CD14-positive monocyte (primary cell): ENCODE results near the gene TIMM50. TPM values are rescaled to one million over a fixed set of nuclear protein-coding genes. Genes with fewer than 3 reads are reported as not detected.
A peak's percentile ranks its signal among the peaks of the same experiment; 100 is the strongest.

Experiments used
- DNase-seq, 3 donors: peaks; one replicate each; pipeline ENCODE4 v3.0.0-alpha.2; 2011 to 2022
- H2AFZ ChIP-seq: 2 replicates; pipeline ENCODE4 v1.6.0; 2012; ENCODE audit warnings: mild to moderate bottlenecking, low read depth, low read length, inconsistent platforms; ENCODE audit not compliant: insufficient read depth, poor library complexity, severe bottlenecking
- H3K27ac ChIP-seq, 2 donors: 1 replicate in 1 of 2; 2 replicates in 1 of 2; pipeline ENCODE4 v1.5.1; 2012 to 2013; ENCODE audit warnings: low read length in 2 of 2, control low read depth in 1 of 2, inconsistent platforms in 1 of 2, low read depth in 1 of 2, mild to moderate bottlenecking in 1 of 2
- H3K27me3 ChIP-seq, 2 donors: one replicate each; pipeline versions ENCODE4 v1.6.0 to v1.6.1; 2011 to 2013; ENCODE audit warnings: low read length in 2 of 2; ENCODE audit not compliant: control insufficient read depth in 2 of 2, insufficient read depth in 2 of 2
- H3K36me3 ChIP-seq, 2 donors: replicated peaks in 1 of 2; 1 replicate in 1 of 2; 2 replicates in 1 of 2; pipeline versions ENCODE4 v1.5.1 to v1.6.1; 2012 to 2013; ENCODE audit warnings: low read length in 2 of 2, control low read depth in 1 of 2, inconsistent platforms in 1 of 2, mild to moderate bottlenecking in 1 of 2; ENCODE audit not compliant: insufficient read depth in 2 of 2, control insufficient read depth in 1 of 2
- H3K4me1 ChIP-seq, 2 donors: 1 replicate in 1 of 2; 2 replicates in 1 of 2; pipeline versions ENCODE4 v1.5.1 to v1.6.1; 2012 to 2013; ENCODE audit warnings: low read length in 2 of 2, control low read depth in 1 of 2, inconsistent platforms in 1 of 2, mild to moderate bottlenecking in 1 of 2, moderate library complexity in 1 of 2; ENCODE audit not compliant: insufficient read depth in 2 of 2, control insufficient read depth in 1 of 2
- H3K4me2 ChIP-seq: replicated peaks from 2 replicates; pipeline ENCODE3; 2012; ENCODE audit warnings: low read length, moderate library complexity, mild to moderate bottlenecking; ENCODE audit not compliant: poor library complexity, severe bottlenecking; ENCODE audit errors: extremely low read depth
- H3K4me3 ChIP-seq, 3 experiments: fragments of 200-600 bp in 1 of 3; sonication (generic) in 1 of 3; replicated peaks in 1 of 3; 1 replicate in 2 of 3; 2 replicates in 1 of 3; pipeline ENCODE4 v1.5.1; 2011 to 2013; ENCODE audit warnings: low read length in 3 of 3, mild to moderate bottlenecking in 3 of 3, control low read depth in 2 of 3, low read depth in 2 of 3, inconsistent platforms in 1 of 3, moderate library complexity in 1 of 3
- H3K79me2 ChIP-seq: 2 replicates; pipeline ENCODE4 v1.6.0; 2012; ENCODE audit warnings: mild to moderate bottlenecking, control low read depth, inconsistent platforms, low read length, moderate library complexity; ENCODE audit not compliant: insufficient read depth
- H3K9ac ChIP-seq: 2 replicates; pipeline ENCODE4 v1.6.0; 2017; ENCODE audit warnings: low read length, mild to moderate bottlenecking; ENCODE audit not compliant: insufficient read depth, poor library complexity, severe bottlenecking
- H3K9me3 ChIP-seq, 2 donors: replicated peaks in 1 of 2; 1 replicate in 1 of 2; 2 replicates in 1 of 2; pipeline versions ENCODE4 v1.5.1 to v1.6.1; 2012 to 2013; ENCODE audit warnings: low read length in 2 of 2, control low read depth in 1 of 2; ENCODE audit not compliant: control insufficient read depth in 1 of 2, insufficient read depth in 1 of 2
- H4K20me1 ChIP-seq: 2 replicates; pipeline ENCODE4 v1.6.0; 2012; ENCODE audit warnings: mild to moderate bottlenecking, low read length, control low read depth, moderate library complexity; ENCODE audit not compliant: insufficient read depth
- H3K27ac Mint-ChIP-seq, 7 donors: one replicate each; pipeline ENCODE4 v1.8.0; 2020; ENCODE audit warnings: mild to moderate bottlenecking in 7 of 7, mixed read lengths in 7 of 7, moderate library complexity in 6 of 7, inconsistent platforms in 2 of 7
- H3K27me3 Mint-ChIP-seq, 3 donors: one replicate each; pipeline ENCODE4 v1.8.0; 2021 to 2022; ENCODE audit warnings: low read depth in 3 of 3, mild to moderate bottlenecking in 3 of 3, mixed read lengths in 3 of 3, moderate library complexity in 3 of 3, inconsistent platforms in 1 of 3
- H3K36me3 Mint-ChIP-seq, 2 donors: one replicate each; pipeline ENCODE4 v1.8.0; 2020; ENCODE audit warnings: mixed read lengths in 2 of 2, inconsistent platforms in 1 of 2, mild to moderate bottlenecking in 1 of 2
- H3K4me1 Mint-ChIP-seq: one replicate; pipeline ENCODE4 v1.8.0; 2020; ENCODE audit warnings: mild to moderate bottlenecking, mixed read lengths
- H3K4me3 Mint-ChIP-seq, 2 donors: one replicate each; pipeline ENCODE4 v1.8.0; 2020; ENCODE audit warnings: mild to moderate bottlenecking in 2 of 2, mixed read lengths in 2 of 2, moderate library complexity in 1 of 2
- H3K9me3 Mint-ChIP-seq, 7 donors: one replicate each; pipeline ENCODE4 v1.8.0; 2020 to 2022; ENCODE audit warnings: mixed read lengths in 7 of 7, mild to moderate bottlenecking in 6 of 7, moderate library complexity in 6 of 7, inconsistent platforms in 2 of 7
- WGBS: methylation state at CpG from one replicate; pipeline ENCODE4 v1.1.5; 2013; ENCODE audit warnings: missing lambda C conversion rate; ENCODE audit not compliant: insufficient coverage; 5-methylcytosine and 5-hydroxymethylcytosine counted together
- intact Hi-C, 2 donors: fragments of 100-400 bp; cut with micrococcal nuclease; formaldehyde crosslinking; loops; one replicate each; pipeline versions ENCODE4 v1.15.0 to v1.15.1; 2023
- polyA plus RNA-seq, 3 donors: library from polyadenylated mRNA; depleted of rRNA in 1 of 3; unstranded in 2 of 3; stranded (reverse) in 1 of 3; fragments of 300-500 nt in 2 of 3; fragments of >200 nt in 1 of 3; fragmentation: Illumina TruSeq in 2 of 3; gene quantifications; 1 replicate in 2 of 3; 2 replicates in 1 of 3; pipeline ENCODE4 v1.2.3, GENCODE V29; 2012 to 2021
- TF ChIP-seq, protein P1 (sequence below): fragments of 200-600 bp; IDR thresholded peaks from one replicate; pipeline ENCODE4 v1.8.0; 2022; ENCODE audit warnings: antibody characterized with exemption, mild to moderate bottlenecking

Gene TIMM50
- polyA plus RNA-seq, 3 donors: 22.0 to 54.6 (median 43.8) TPM

DNA sequence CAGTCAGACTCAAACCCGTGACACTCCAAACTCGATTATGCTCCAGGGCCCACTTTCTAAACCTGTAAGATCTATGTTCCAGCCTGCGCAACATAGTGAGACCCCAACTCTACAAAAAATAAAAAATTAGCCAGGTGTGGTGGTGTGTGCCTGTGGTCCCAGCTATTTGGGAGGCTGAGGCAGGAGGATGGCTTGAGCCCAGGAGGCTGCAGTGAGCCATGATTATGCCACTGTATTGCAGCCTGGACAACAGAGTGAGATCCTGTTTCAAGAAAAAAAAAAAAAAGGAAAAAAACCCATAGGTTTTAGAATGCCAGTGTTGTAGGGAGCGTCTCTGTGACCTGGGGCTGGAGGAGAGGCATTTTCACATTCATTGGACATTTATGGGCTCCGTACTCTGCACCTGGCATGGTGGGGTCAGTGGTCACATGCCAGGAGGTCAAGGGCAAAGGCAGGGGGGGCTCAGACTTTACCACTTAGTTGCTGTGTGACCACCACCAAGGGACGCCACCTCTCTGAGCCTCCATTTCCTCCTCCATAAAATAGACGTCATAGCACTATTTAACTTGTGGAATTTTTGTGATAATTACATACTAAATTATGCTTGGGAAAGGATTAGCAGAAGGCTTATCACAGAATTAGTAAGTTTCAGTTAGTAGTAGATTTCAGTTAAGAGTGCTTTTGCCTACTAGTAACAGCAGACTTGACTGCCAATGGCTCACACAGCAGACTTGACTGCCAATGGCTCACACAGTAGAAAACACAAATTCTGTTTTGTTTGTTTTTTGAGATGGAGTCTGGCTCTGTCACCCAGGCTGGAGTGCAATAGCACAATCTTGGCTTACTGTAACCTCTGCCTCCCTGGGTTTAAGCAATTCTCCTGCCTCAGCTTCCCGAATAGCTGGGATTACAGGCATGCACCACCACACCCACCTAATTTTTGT lies 40.2 kb downstream of the TIMM50 start:
- DNase-seq: no peak
- WGBS: no CpG with 5 or more reads among the region's 8 CpGs
- Histone ChIP-seq H3K79me2 (no peaks in the 10 kb centered on the region), H3K4me2 (no peak overlapping the region), H3K9me3 (no peaks in the 10 kb centered on the region), H2AFZ (no peak overlapping the region), H3K36me3 (no peaks in the 10 kb centered on the region), H4K20me1 (no peaks in the 10 kb centered on the region), H3K27ac (no peak overlapping the region), H3K4me1 (peaks cover 0 to 11% of the 10 kb centered on the region in 2 donors), H3K27me3 (peaks cover 11 to 25% of the 10 kb centered on the region in 2 donors), H3K9ac (no peak overlapping the region), H3K4me3 (no peak overlapping the region)
- Mint-ChIP-seq H3K36me3 (peaks cover 0 to 1% of the 10 kb centered on the region in 2 donors), H3K4me3 (peak overlapping the region in 1 of 2 donors; percentile 49), H3K27me3 (peaks cover 29 to 36% (median 35%) of the 10 kb centered on the region in 3 donors), H3K27ac (peak overlapping the region in 1 of 7 donors; percentile 33), H3K4me1 (peaks cover 11% of the 10 kb centered on the region), H3K9me3 (peaks cover 0 to 6% (median 2%) of the 10 kb centered on the region in 7 donors)
- intact Hi-C loops: no loop called here
- TF ChIP-seq, protein P1, sequence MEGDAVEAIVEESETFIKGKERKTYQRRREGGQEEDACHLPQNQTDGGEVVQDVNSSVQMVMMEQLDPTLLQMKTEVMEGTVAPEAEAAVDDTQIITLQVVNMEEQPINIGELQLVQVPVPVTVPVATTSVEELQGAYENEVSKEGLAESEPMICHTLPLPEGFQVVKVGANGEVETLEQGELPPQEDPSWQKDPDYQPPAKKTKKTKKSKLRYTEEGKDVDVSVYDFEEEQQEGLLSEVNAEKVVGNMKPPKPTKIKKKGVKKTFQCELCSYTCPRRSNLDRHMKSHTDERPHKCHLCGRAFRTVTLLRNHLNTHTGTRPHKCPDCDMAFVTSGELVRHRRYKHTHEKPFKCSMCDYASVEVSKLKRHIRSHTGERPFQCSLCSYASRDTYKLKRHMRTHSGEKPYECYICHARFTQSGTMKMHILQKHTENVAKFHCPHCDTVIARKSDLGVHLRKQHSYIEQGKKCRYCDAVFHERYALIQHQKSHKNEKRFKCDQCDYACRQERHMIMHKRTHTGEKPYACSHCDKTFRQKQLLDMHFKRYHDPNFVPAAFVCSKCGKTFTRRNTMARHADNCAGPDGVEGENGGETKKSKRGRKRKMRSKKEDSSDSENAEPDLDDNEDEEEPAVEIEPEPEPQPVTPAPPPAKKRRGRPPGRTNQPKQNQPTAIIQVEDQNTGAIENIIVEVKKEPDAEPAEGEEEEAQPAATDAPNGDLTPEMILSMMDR: no peak

DNA sequence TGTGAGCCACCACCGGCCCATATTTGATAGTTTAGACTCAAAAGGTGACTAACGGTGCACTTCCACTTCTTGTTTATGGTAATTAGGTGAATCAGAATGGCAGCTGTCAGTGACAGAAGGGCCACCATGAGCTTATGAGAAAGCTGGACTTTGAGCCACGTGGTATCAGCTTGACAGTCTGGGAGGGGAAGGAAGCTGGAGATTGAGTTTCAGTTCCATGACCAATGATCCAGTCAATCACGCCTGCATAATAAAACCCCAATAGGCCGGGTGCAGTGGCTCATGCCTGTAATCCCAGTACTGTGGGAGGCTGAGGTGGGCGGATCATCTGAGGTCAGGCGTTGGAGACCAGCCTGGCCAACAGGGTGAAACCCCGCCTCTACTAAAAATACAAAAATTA lies 43.9 kb downstream of the TIMM50 start:
- peaks cover 0 to 2% (median 0%) of the 10 kb centered on the region in 7 donors for H3K9me3 Mint-ChIP-seq
- Histone ChIP-seq H3K27ac (no peak overlapping the region), H3K9ac (no peak overlapping the region), H3K27me3 (no peaks in the 10 kb centered on the region), H3K9me3 (no peaks in the 10 kb centered on the region), H4K20me1 (no peaks in the 10 kb centered on the region), H3K36me3 (no peaks in the 10 kb centered on the region), H2AFZ (no peak overlapping the region), H3K4me2 (no peak overlapping the region), H3K4me3 (no peak overlapping the region), H3K4me1 (peaks cover 0 to 9% of the 10 kb centered on the region in 2 donors), H3K79me2 (no peaks in the 10 kb centered on the region)
- peak; percentile 67 to 87 (median 70) for DNase-seq
- 60% methylated on average over 3 of the region's 8 CpGs for whole genome bisulfite sequencing
- TF ChIP-seq, protein P1: no peak
- H3K4me3 Mint-ChIP-seq: no peak overlapping the region
- peaks cover 0 to 7% (median 5%) of the 10 kb centered on the region in 3 donors for H3K27me3 Mint-ChIP-seq
- H3K27ac Mint-ChIP-seq: peak overlapping the region in 5 of 7 donors; percentile 28 to 78 (median 52)
- H3K4me1 Mint-ChIP-seq: peaks cover 7% of the 10 kb centered on the region
- peaks cover 3 to 6% of the 10 kb centered on the region in 2 donors for H3K36me3 Mint-ChIP-seq
- intact Hi-C loops: no loop called here
